Glomerular visceral epithelial cell (primary cell): ENCODE measurements around the gene FBXW12.

Experiments
- DNase-seq: peaks from one replicate; pipeline ENCODE4 v3.0.0-alpha.2; 2016; ENCODE audit errors: extremely low spot score

The FBXW12 gene

DNA sequence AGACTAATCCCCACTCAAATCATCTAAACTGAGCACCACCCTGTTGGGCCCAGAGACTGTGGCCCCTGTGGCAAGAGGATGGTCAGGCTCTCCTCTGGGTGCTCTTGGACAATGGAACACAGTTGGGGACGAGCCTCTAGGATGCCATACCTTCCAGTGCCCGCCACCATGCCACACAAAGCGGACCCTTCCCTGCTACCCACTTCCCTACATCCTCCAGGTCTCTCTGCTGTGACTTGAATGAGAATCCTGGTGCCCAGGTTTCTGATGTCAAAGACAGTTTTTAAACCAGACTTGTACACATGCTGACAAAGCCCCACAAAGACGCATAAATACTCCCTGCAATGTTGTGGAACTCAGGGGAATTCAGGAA is 63.2 kb downstream of the FBXW12 start:
- no peak for DNase-seq

DNA sequence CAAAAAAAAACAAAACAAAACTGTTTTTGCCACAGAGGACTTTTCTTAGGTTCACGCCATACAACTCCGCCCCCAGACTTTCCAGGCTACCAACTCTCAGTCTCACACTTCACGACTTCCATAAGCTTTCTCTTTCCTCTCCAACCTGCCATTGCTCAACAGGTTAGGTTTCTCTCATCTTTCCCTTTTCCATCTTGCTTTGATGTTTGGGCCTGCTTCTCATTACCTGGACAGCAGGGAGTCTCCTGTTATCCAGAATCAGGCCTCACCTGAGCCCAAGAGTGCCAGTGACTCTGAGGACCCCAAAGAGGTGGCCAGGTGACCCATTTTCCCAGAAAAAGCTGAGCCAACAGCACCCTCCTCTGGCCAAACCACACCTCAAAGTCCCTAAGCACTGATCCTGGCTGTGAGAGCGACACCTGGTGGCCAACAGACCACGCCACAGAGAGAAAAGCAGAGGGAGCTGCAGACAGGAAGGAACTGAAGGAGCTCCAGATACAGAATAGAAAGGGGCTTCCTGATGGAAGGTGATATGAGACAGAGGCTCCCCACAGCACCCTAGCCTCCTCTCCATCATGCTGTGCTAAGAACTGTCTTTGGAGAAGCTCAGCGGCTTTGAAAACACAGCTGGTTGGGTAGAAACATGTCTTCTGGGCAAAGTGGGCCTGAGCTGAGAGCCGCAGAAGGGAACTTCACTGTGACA is 63.9 kb downstream of the FBXW12 start:
- peak; percentile 82 for DNase-seq

DNA sequence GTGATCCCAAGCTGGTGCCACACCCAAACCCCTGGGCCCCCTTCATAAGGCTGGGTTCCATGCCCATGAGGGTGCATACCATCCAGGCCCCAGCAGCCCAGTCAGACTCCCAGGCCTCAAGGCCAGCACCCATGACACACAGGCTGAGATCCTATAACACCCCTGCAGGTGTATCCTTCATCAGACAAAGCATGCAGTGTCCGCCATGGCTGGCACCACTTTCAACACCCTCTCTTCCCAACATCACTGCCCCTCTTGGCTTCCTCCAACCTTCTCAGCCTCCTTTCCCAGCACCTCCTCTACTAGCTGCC is 64.4 kb downstream of the FBXW12 start:
- DNase-seq: no peak

DNA sequence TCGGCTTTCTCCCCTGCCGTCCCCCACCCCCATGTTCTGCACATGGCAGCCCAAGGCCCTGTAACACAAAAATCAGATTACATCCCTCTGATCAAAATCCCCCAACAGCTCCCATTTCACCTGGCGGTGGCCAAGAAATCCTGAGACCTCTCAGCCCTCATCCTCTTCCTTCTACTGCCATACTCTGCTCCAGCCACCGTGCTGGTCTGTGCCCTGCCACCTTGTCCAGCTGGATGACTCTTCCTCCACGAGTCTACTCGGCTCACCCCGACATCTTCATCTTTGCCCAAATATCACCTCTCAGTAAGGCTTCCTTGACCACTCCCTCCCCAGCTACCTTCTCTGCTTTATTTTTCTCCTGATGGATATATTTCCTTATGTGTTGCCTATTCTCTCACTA is 64.8 kb downstream of the FBXW12 start:
- DNase-seq: no peak

DNA sequence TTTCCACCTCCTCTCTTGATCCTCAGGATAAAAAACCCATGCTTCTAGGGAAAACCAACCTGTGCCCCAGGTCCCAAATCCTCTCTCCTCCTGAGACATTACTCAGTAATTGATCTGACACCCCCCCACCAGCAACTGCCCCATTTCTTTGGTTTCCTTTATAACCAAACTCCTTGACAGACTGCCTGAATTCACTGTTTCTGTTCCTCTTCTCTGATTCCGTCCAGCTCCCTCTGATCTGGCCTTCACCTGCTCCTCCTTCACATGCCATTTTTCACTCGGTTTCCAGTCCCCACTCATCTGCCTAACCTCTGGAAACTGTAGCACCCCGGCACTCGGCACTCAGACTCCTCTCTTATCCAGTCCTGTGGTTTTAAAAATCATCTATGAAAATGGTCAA is 65.8 kb downstream of the FBXW12 start:
- no peak for DNase-seq

DNA sequence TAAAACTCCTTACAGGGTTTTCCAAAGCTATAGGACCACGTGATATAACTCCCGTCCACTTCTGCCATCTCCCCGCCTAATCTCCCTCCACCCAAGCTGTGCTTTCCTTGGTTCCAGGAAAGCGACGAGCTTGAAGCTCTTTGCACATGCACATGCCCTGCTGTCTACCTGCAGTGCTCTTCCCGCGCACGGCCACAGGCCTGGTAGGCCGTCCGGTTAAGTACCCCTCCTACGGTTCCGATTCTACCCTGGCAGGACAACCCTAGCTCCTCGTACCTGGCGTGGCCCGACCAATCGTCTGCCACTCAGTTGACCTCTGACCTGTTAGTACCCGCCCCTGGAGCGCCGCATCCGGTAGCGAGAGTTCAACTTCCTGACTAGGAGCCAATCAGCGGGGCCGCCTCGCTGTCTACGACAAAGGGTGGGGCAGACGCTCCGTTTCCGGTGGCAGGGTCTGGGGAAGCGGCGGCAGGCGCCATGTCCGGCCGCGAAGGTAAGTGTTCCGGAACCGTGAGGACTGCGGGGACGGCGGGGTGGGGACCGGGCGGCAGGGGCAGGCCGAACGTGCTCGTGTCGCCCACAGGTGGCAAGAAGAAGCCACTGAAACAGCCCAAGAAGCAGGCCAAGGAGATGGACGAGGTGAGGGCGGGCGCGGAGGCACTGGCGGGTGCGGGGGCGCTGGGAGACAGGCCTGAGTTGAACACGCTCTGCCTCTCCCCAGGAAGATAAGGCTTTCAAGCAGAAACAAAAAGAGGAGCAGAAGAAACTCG is 68.0 kb downstream of the FBXW12 start, which contains the start of the genes CCDC51 and TMA7:
Gene CCDC51, minus strand, starts transcription at position 300 of the 770 bp plus-strand sequence. CDS start 4,991 bp downstream, outside the sequence.
Gene TMA7, plus strand, starts transcription at position 438 of the 770 bp plus-strand sequence. Its CDS starts 40 bp downstream, at position 478.
- peak; percentile 96 for DNase-seq

DNA sequence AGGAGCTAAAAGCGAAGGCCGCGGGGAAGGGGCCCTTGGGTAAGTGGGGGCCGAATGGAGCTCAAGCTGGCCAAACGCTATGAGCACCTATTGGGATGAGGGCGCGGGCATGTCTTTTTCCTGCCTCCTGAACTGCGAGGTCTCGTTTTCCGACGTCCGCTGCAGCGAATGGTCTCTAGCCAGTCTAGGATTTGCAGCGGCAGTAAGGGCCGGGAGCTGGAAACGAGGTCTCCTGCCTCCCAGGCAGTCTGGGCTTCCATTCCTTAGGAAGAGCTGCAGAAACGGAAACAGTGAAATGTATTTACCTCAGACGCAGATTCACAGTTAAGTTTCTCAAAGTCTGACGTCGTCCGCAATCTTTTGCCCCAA is 68.6 kb downstream of the FBXW12 start:
- no peak for DNase-seq

DNA sequence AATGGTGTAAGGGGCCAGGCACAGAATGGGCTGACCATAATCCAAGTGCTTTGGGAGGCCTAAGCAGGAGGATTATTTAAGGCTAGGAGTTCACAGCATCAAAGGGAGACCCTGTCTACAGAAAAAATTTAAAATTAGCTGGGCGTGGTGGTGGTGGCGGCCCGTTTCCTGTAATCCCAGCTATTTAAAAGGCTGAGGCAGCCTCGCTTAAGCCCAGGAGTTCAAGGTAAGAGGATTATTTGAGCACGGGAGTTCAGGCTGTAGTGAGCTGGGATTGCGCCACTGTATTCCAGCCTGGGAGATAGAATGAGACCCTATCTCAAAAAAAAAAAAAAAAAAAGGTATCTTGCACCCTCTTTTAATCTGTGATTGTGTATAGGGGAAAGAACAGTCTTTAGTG is 69.9 kb downstream of the FBXW12 start:
- no peak for DNase-seq
